Endothelial cell (in vitro differentiated cells): ENCODE results near the gene DGKB. TPM values are rescaled to one million over a fixed set of nuclear protein-coding genes. Genes with fewer than 3 reads are reported as not detected.

Source experiments
- DNase-seq: peaks from one replicate; pipeline ENCODE4 v3.0.0; 2021; ENCODE audit warnings: low spot score
- H3K27ac Mint-ChIP-seq: one replicate; pipeline ENCODE4 v1.8.0; 2021; ENCODE audit warnings: mixed read lengths, inconsistent platforms; ENCODE audit not compliant: unreplicated experiment
- H3K27me3 Mint-ChIP-seq: one replicate; pipeline ENCODE4 v1.8.0; 2021; ENCODE audit warnings: mild to moderate bottlenecking, moderate library complexity, mixed read lengths, inconsistent platforms; ENCODE audit not compliant: unreplicated experiment
- H3K36me3 Mint-ChIP-seq: one replicate; pipeline ENCODE4 v1.8.0; 2021; ENCODE audit warnings: mild to moderate bottlenecking, low read depth, mixed read lengths, inconsistent platforms; ENCODE audit not compliant: unreplicated experiment
- H3K4me1 Mint-ChIP-seq: one replicate; pipeline ENCODE4 v1.8.0; 2021; ENCODE audit warnings: mild to moderate bottlenecking, mixed read lengths, inconsistent platforms; ENCODE audit not compliant: unreplicated experiment
- H3K4me3 Mint-ChIP-seq: one replicate; pipeline ENCODE4 v1.8.0; 2021; ENCODE audit warnings: mild to moderate bottlenecking, mixed read lengths, inconsistent platforms; ENCODE audit not compliant: unreplicated experiment
- H3K9me3 Mint-ChIP-seq: one replicate; pipeline ENCODE4 v1.8.0; 2021; ENCODE audit warnings: mixed read lengths, inconsistent platforms; ENCODE audit not compliant: unreplicated experiment
- CTCF ChIP-seq: fragments of 200-600 bp; sonication (generic); IDR thresholded peaks from one replicate; pipeline ENCODE4 v1.5.0; 2021; ENCODE audit warnings: antibody characterized with exemption; ENCODE audit not compliant: unreplicated experiment
- total RNA-seq: library from RNA; stranded (reverse); fragmentation: NEBNext Ultra II Directional; extraction: Animal tissue kit (Norgen Biotek cat#: 25700); gene quantifications from one replicate; pipeline ENCODE4 v1.2.1, GENCODE V29; 2021; ENCODE audit not compliant: unreplicated experiment

DGKB gene
- total RNA-seq, 1 donor from 2014 or later: 0.46 TPM

- no peaks in the 10 kb centered on the region for H3K27me3 Mint-ChIP-seq
- TF ChIP-seq CTCF: no peak
- H3K4me1 Mint-ChIP-seq: peaks cover 11% of the 10 kb centered on the region
- H3K4me3 Mint-ChIP-seq: no peak overlapping the region
- H3K9me3 Mint-ChIP-seq: no peaks in the 10 kb centered on the region
- no peak overlapping the region for H3K27ac Mint-ChIP-seq
- no peaks in the 10 kb centered on the region for H3K36me3 Mint-ChIP-seq
- DNase-seq: no peak
Observed at GRCh38 chr7:14685167-14685566, 217.4 kb downstream of the DGKB start.

GRCh38 chr7:14682910-14683465 is 219.6 kb downstream of the DGKB start:
- no peak overlapping the region for H3K27ac Mint-ChIP-seq
- peaks cover 11% of the 10 kb centered on the region for H3K4me1 Mint-ChIP-seq
- no peak for TF ChIP-seq CTCF
- no peak overlapping the region for H3K4me3 Mint-ChIP-seq
- no peaks in the 10 kb centered on the region for H3K27me3 Mint-ChIP-seq
- H3K9me3 Mint-ChIP-seq: no peaks in the 10 kb centered on the region
- DNase-seq: no peak
- H3K36me3 Mint-ChIP-seq: no peaks in the 10 kb centered on the region

GRCh38 chr7:14676896-14677295 is 225.7 kb downstream of the DGKB start:
- H3K27ac Mint-ChIP-seq: no peak overlapping the region
- H3K27me3 Mint-ChIP-seq: no peaks in the 10 kb centered on the region
- no peak overlapping the region for H3K4me3 Mint-ChIP-seq
- DNase-seq: no peak
- no peaks in the 10 kb centered on the region for H3K36me3 Mint-ChIP-seq
- no peaks in the 10 kb centered on the region for H3K9me3 Mint-ChIP-seq
- no peak for TF ChIP-seq CTCF
- peaks cover 11% of the 10 kb centered on the region for H3K4me1 Mint-ChIP-seq

- TF ChIP-seq CTCF: no peak
Observed at GRCh38 chr7:14673202-14673601, 229.3 kb downstream of the DGKB start.

GRCh38 chr7:14666913-14667312 is 235.6 kb downstream of the DGKB start:
- no peaks in the 10 kb centered on the region for H3K27me3 Mint-ChIP-seq
- H3K4me3 Mint-ChIP-seq: no peak overlapping the region
- no peak overlapping the region for H3K27ac Mint-ChIP-seq
- no peaks in the 10 kb centered on the region for H3K36me3 Mint-ChIP-seq
- DNase-seq: no peak
- peaks cover 2% of the 10 kb centered on the region for H3K4me1 Mint-ChIP-seq
- no peaks in the 10 kb centered on the region for H3K9me3 Mint-ChIP-seq
- TF ChIP-seq CTCF: no peak

More at GRCh38 chr7:14673202-14673601, 229.3 kb downstream of the DGKB start:
- no peak overlapping the region for H3K27ac Mint-ChIP-seq
- H3K4me1 Mint-ChIP-seq: no peaks in the 10 kb centered on the region
- H3K4me3 Mint-ChIP-seq: no peak overlapping the region
- H3K36me3 Mint-ChIP-seq: no peaks in the 10 kb centered on the region
- no peak for DNase-seq
- H3K27me3 Mint-ChIP-seq: no peaks in the 10 kb centered on the region
- H3K9me3 Mint-ChIP-seq: no peaks in the 10 kb centered on the region
